ENCODE results near the gene WFIKKN2.

DNA sequence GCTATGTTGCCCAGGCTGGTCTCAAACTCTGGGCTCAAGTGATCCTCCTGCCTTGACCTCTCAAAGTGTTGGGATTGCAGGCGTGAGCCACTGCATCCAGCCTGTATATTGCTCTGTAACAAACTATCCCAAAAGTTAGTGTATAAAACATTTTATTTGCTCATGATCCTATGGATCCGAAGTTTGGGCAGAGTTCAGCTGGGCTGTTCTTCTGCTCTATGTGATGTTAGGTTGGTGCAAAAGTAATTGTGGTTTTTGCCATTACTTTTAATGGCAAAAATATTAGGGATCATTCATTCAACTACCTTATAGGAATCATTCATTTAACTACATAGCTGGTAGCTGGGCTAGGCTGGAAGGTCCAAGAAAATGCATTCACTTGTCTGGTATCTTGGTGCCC, 12.8 kb upstream of the WFIKKN2 start:
- TF ChIP-seq YY1 (IDR thresholded peaks at IDR 0.05; ENCODE audit: low read depth), result no peak
- no peak for TF ChIP-seq TAF1 (IDR thresholded peaks at IDR 0.05; ENCODE audit: borderline replicate concordance, low read depth, low read length)
- TF ChIP-seq, protein P1, sequence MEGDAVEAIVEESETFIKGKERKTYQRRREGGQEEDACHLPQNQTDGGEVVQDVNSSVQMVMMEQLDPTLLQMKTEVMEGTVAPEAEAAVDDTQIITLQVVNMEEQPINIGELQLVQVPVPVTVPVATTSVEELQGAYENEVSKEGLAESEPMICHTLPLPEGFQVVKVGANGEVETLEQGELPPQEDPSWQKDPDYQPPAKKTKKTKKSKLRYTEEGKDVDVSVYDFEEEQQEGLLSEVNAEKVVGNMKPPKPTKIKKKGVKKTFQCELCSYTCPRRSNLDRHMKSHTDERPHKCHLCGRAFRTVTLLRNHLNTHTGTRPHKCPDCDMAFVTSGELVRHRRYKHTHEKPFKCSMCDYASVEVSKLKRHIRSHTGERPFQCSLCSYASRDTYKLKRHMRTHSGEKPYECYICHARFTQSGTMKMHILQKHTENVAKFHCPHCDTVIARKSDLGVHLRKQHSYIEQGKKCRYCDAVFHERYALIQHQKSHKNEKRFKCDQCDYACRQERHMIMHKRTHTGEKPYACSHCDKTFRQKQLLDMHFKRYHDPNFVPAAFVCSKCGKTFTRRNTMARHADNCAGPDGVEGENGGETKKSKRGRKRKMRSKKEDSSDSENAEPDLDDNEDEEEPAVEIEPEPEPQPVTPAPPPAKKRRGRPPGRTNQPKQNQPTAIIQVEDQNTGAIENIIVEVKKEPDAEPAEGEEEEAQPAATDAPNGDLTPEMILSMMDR (IDR thresholded peaks at IDR 0.05), result no peak
- TF ChIP-seq EP300 (IDR thresholded peaks at IDR 0.05; ENCODE audit: borderline replicate concordance in 1 of 2, low read depth in 1 of 2, low read length in 1 of 2), result no peak
- TF ChIP-seq, protein P2, sequence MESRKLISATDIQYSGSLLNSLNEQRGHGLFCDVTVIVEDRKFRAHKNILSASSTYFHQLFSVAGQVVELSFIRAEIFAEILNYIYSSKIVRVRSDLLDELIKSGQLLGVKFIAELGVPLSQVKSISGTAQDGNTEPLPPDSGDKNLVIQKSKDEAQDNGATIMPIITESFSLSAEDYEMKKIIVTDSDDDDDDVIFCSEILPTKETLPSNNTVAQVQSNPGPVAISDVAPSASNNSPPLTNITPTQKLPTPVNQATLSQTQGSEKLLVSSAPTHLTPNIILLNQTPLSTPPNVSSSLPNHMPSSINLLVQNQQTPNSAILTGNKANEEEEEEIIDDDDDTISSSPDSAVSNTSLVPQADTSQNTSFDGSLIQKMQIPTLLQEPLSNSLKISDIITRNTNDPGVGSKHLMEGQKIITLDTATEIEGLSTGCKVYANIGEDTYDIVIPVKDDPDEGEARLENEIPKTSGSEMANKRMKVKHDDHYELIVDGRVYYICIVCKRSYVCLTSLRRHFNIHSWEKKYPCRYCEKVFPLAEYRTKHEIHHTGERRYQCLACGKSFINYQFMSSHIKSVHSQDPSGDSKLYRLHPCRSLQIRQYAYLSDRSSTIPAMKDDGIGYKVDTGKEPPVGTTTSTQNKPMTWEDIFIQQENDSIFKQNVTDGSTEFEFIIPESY (IDR thresholded peaks at IDR 0.05; ENCODE audit: borderline replicate concordance, low read depth), result no peak
- no peak for TF ChIP-seq EZH2phosphoT487 (IDR thresholded peaks at IDR 0.05; ENCODE audit: borderline replicate concordance, low read depth)
- TF ChIP-seq POLR2AphosphoS5 (IDR thresholded peaks at IDR 0.05; ENCODE audit: low read depth, low read length), result no peak
- TF ChIP-seq, protein P3, sequence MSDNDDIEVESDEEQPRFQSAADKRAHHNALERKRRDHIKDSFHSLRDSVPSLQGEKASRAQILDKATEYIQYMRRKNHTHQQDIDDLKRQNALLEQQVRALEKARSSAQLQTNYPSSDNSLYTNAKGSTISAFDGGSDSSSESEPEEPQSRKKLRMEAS (IDR thresholded peaks at IDR 0.05; ENCODE audit: low read depth), result no peak
- TF ChIP-seq, protein P4, sequence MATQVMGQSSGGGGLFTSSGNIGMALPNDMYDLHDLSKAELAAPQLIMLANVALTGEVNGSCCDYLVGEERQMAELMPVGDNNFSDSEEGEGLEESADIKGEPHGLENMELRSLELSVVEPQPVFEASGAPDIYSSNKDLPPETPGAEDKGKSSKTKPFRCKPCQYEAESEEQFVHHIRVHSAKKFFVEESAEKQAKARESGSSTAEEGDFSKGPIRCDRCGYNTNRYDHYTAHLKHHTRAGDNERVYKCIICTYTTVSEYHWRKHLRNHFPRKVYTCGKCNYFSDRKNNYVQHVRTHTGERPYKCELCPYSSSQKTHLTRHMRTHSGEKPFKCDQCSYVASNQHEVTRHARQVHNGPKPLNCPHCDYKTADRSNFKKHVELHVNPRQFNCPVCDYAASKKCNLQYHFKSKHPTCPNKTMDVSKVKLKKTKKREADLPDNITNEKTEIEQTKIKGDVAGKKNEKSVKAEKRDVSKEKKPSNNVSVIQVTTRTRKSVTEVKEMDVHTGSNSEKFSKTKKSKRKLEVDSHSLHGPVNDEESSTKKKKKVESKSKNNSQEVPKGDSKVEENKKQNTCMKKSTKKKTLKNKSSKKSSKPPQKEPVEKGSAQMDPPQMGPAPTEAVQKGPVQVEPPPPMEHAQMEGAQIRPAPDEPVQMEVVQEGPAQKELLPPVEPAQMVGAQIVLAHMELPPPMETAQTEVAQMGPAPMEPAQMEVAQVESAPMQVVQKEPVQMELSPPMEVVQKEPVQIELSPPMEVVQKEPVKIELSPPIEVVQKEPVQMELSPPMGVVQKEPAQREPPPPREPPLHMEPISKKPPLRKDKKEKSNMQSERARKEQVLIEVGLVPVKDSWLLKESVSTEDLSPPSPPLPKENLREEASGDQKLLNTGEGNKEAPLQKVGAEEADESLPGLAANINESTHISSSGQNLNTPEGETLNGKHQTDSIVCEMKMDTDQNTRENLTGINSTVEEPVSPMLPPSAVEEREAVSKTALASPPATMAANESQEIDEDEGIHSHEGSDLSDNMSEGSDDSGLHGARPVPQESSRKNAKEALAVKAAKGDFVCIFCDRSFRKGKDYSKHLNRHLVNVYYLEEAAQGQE (IDR thresholded peaks at IDR 0.05; ENCODE audit: low read depth, low read length), result no peak
